Measurements from ENCODE around the gene SMARCD3. TPM values are rescaled to one million over a fixed set of nuclear protein-coding genes. Genes with fewer than 3 reads are reported as not detected.

The SMARCD3 gene
- total RNA-seq, 4 donors from 2014 or later = 2.5 to 11.6 (median 6.3) TPM

GRCh38 chr7:151289891-151290290 is 41.4 kb upstream of the SMARCD3 start:
- no peak for DNase-seq
- Histone ChIP-seq H3K9me3 (no peaks in the 10 kb centered on the region), H3K36me3 (no peaks in the 10 kb centered on the region), H3K4me1 (no peaks in the 10 kb centered on the region), H3K4me3 (no peak overlapping the region), H3K27me3 (no peaks in the 10 kb centered on the region), H3K27ac (no peak overlapping the region)
- intact Hi-C loops (cut with DNase I) = no loop called here
- 83% methylated on average over 2 of the region's 2 CpGs for WGBS, 2 donors
- no peak for TF ChIP-seq POLR2A (IDR thresholded peaks at IDR 0.05)
- TF ChIP-seq, protein P1, sequence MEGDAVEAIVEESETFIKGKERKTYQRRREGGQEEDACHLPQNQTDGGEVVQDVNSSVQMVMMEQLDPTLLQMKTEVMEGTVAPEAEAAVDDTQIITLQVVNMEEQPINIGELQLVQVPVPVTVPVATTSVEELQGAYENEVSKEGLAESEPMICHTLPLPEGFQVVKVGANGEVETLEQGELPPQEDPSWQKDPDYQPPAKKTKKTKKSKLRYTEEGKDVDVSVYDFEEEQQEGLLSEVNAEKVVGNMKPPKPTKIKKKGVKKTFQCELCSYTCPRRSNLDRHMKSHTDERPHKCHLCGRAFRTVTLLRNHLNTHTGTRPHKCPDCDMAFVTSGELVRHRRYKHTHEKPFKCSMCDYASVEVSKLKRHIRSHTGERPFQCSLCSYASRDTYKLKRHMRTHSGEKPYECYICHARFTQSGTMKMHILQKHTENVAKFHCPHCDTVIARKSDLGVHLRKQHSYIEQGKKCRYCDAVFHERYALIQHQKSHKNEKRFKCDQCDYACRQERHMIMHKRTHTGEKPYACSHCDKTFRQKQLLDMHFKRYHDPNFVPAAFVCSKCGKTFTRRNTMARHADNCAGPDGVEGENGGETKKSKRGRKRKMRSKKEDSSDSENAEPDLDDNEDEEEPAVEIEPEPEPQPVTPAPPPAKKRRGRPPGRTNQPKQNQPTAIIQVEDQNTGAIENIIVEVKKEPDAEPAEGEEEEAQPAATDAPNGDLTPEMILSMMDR (IDR thresholded peaks at IDR 0.05) = no peak

DNA sequence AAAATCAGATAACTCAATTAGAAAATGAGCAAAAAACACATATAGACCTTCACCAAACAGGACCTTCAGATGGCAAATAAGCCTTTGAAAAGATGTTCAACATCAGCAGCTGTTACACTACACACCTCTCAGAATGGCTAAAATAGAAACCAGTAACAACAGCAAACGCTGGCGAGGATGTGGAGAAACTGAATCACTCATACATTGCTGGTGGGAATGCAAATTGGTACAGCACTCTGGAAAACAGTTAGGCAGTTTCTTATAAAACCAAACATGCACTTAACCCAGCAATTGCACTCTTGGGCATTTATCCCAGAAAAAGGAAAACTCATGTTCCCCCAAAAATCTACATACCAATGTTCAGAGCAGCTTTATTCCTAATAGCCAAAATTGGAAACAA is 37.7 kb upstream of the SMARCD3 start:
- H3K27me3 ChIP-seq = peaks cover 0 to 32% (median 0%) of the 10 kb centered on the region in 4 donors
- H3K4me3 ChIP-seq = no peak overlapping the region
- TF ChIP-seq, protein P1 (IDR thresholded peaks at IDR 0.05) = no peak
- TF ChIP-seq POLR2A (IDR thresholded peaks at IDR 0.05) = no peak
- no peak for DNase-seq
- H3K9me3 ChIP-seq = no peaks in the 10 kb centered on the region
- WGBS, 2 donors = 26 to 32% methylated on average over 2 of the region's 2 CpGs
- intact Hi-C loops (cut with DNase I) = no loop called here
- no peaks in the 10 kb centered on the region for H3K36me3 ChIP-seq
- no peaks in the 10 kb centered on the region for H3K4me1 ChIP-seq
- no peak overlapping the region for H3K27ac ChIP-seq

DNA sequence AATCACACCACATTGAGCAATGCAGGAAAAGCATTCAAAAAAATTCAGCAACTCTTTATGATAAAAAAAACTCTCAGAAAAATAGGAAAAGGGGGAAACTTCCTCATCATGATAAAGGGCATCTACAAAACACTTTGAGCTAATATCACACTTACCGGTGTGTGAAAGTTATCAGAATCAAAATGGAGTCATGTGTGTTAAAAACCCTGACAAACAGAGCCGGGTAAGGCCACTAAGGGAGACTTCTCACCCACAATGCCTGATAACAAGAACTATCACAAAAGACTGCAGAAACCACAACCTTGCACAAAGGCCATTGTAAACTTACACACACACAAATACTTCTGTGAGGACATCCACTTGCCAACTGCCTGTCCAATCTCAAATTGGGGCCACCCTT is 34.8 kb upstream of the SMARCD3 start:
- Histone ChIP-seq H3K4me1 (no peaks in the 10 kb centered on the region), H3K9me3 (no peaks in the 10 kb centered on the region), H3K27ac (no peak overlapping the region), H3K36me3 (no peaks in the 10 kb centered on the region), H3K4me3 (no peak overlapping the region), H3K27me3 (peaks cover 0 to 52% (median 0%) of the 10 kb centered on the region in 4 donors)
- TF ChIP-seq, protein P1 (IDR thresholded peaks at IDR 0.05) = no peak
- no peak for TF ChIP-seq POLR2A (IDR thresholded peaks at IDR 0.05)
- 85 to 91% methylated on average over 2 of the region's 2 CpGs for WGBS, 2 donors
- DNase-seq = no peak
- intact Hi-C loops (cut with DNase I) = no loop called here

- intact Hi-C loops (cut with DNase I) = no loop called here
- Histone ChIP-seq H3K9me3 (no peaks in the 10 kb centered on the region), H3K4me3 (no peak overlapping the region), H3K27ac (no peak overlapping the region), H3K36me3 (no peaks in the 10 kb centered on the region), H3K27me3 (peaks cover 0 to 61% (median 0%) of the 10 kb centered on the region in 4 donors), H3K4me1 (peaks cover 4 to 8% (median 5%) of the 10 kb centered on the region in 3 donors)
- TF ChIP-seq, protein P1 (IDR thresholded peaks at IDR 0.05) = no peak
- no peak for TF ChIP-seq POLR2A (IDR thresholded peaks at IDR 0.05)
- no peak for DNase-seq
- WGBS, 2 donors = 74 to 78% methylated on average over 7 of the region's 8 CpGs
These were observed 33.6 kb upstream of the SMARCD3 start for GRCh38 chr7:151282111-151282510.

DNA sequence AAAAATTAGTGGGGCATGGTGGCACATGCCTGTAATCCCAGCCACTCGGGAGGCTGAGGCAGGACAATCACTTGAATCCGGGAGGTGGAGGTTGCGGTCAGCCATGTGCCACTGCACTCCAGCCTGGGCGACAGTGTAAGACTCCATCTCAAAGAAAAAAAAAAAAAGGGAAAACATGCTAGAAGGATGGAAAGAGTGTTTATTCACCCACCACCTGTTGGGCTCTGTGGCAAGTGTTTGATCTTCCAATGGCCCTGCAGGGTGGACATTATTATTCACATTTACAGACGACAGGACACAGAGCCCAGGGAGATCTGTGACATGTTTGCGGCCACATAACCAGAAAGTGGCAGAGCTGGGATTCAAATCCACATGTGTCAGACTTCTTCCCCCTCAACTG is 33.2 kb upstream of the SMARCD3 start:
- Histone ChIP-seq H3K27me3 (peaks cover 0 to 62% (median 0%) of the 10 kb centered on the region in 4 donors), H3K4me3 (no peak overlapping the region), H3K4me1 (peaks cover 5 to 12% (median 7%) of the 10 kb centered on the region in 3 donors), H3K27ac (no peak overlapping the region), H3K36me3 (no peaks in the 10 kb centered on the region), H3K9me3 (no peaks in the 10 kb centered on the region)
- TF ChIP-seq POLR2A (IDR thresholded peaks at IDR 0.05) = no peak
- TF ChIP-seq, protein P1 (IDR thresholded peaks at IDR 0.05) = no peak
- intact Hi-C loops (cut with DNase I) = no loop called here
- 72 to 86% methylated on average over 6 of the region's 6 CpGs for WGBS, 2 donors
- DNase-seq = no peak
